Stromal cell of bone marrow (primary cell): ENCODE results near the gene HOXA2.

Experiments
- DNase-seq: peaks from one replicate; pipeline ENCODE4 v3.0.0-alpha.2; 2012; ENCODE audit warnings: low read depth

The HOXA2 gene

DNA sequence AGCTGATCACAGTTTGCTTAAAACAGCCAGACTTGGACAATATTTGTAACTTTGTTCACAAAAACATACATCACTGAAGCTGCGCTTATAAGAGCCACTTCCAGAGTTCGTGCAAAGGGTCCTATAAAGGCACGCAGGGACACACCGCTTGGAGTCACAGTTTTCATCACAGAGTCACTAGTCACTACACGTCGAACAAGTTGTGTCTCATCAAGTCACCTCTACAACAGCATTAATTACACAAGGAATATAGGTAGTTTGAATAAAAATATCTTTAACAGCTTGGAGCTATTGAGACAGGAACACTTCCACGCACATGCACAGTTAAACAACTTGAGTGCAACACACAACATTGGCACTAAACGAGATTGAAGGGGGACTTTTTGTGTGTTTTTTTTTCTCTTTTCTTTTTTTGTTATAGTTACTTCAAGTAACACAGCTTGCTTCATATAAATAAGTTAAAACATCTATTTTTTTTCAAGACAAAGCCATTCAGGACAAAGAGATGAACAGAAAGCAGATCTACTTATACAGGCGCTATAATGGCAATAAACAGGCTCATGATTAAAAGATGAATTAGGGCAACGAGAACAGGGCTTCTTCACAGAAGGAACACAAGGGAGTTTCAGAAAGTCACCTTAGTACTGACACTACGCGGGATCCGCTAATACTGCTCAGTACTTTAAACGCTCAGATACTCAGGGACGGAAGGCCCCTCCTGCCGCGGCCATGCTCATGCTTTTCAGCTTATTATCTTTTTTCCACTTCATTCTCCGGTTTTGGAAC lies 38.8 kb upstream of the HOXA2 start:
- no peak for DNase-seq

DNA sequence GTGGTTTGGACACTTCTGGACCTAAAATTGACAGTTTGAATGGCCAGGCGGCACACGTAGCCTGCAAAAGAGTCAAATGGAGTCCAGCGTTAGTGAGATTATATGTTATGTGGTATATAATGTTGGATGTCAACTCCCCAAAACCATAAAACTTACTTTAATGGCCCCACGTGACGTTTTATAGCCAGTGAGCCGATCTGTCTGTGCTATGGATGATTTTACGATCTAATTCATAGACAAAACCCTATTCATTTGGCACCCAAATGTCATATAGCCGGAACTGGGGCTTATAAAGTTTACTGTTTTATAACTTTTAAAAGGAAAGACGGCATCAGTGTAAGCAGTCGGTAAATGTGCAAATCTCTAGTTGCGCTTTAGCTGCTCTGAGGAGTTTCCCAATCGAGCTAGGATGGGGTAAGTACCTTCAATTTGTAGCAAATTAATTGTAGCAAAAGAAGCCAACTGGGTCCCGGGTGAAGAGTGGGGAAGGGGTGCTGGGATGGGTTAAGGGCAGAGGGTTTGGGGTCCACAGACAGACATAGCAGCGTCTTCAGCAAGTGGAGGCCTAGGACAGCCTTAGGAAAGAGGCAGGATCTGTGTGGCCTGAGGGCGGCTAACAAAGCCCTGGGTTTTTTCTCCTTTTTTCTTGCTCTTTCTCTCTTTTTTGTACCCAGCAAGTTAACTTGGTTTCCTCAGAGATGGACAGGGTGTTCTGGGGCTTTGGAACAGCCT lies 37.8 kb upstream of the HOXA2 start:
- no peak for DNase-seq

GRCh38 chr7:27139334-27140125 lies 37.0 kb upstream of the HOXA2 start:
- no peak for DNase-seq

DNA sequence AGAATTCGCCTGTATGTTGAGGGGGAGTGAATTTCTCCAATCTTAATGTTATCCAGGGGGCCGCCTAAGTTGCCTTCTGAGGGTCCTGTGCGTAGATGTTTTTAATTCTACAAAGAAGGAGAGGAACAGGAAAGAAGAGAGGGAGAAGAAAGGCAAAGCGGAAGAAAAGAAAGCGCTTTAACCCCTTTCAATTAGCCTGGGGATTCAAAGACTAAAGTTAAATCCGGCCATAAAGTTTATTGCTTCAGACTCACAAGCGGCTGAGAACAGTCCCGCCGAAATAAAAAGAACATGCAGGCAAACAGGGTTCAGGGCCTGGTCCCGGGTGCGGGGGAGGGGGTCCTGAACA lies 36.5 kb upstream of the HOXA2 start:
- no peak for DNase-seq

GRCh38 chr7:27138472-27138871 lies 36.0 kb upstream of the HOXA2 start:
- no peak for DNase-seq

- DNase-seq: no peak
These were observed 35.3 kb upstream of the HOXA2 start for GRCh38 chr7:27137640-27138315.

DNA sequence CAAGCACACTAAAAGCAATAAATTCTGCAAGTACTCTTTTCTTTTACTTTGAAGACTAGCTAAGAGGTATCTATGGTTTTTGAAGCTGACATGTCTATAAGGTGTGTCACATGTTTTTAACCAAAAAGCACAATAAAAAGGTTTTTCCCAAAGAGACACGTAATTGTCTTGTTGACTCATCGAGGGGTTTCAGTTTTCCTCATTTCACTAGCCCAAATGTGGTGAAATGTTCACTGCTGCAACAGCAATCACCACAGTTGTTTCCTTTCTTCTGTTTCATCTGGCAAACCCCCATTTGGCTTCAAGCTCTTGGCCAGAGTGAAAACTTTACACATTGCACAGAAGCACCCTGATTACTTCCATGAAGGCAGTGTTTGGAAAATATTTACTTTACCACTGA lies 31.9 kb upstream of the HOXA2 start:
- peak; percentile 97 for DNase-seq

DNA sequence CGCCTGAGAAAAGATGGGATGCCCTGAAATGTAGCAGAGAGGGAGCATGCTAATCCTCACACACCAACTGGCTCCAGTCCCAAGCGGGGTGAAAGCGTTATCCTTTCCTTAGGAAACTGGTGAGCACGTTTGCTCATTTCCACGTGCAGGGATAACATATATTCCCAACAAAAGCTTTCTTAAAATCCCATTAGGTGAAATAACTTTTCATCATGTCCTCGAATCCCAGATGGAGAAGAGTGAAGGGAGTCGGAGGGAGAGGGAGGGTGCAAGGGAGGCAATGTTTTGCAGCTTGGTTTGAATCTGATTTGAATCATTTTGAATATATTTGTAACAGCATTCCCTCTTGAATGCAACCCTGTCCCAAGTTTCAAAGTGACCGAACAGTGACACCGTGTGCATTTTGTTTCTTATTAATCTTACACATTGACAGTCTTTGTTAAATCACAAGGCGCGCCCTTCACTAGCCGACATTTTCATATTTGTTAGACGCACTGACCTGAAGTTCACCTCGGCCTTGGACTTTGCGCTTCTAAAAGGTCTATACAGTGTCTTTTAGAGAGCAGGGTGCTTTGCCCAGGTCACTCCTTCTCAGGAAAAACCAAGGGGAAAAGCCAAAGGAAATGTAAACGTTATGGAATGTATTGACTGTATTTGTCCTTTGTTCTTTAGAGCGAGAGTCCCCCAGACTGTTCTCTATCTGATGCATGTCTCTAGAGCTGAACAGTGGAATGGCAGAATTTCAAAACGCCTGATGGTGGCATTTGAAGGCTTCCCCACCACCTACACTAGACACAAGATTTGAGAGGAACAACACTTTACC lies 31.1 kb upstream of the HOXA2 start:
- DNase-seq: no peak

DNA sequence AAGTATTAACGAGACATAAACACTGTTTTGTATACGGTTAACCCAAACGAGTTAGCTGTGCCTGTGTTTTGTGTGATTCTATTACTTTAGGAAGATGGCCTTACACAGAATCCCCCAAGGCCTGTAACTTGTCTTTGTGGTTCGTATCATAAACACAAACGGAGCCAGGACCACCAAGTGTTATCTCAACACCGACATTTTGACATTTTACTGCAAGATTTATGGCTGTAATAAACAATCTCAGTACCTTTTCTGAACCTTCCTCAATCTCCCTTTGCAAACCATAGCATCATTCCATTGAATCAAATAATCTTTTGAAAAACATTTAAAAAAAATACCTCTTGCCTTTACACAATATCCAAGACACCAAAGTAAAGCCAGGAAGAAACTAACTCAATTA lies 30.5 kb upstream of the HOXA2 start:
- no peak for DNase-seq

DNA sequence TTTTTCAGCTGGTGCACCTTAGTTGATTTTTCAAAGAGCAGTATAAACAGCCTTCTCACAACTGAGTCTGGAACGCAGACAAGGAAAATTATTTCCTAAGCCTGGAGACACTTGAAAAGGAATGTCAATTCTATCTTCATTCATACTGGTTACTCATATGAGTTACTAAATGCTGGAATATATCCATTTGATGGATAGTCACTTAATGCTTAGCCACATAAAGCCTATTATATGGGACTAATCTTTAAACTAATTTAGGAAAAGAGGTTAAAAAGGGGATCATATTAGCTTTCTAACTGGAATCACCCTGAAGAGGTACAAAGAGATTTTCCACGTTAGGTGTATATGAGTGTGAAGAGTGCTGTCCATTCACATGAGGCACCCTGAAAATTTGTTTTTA lies 29.7 kb upstream of the HOXA2 start:
- no peak for DNase-seq

- DNase-seq: no peak
These were observed 28.9 kb upstream of the HOXA2 start for GRCh38 chr7:27131390-27131819.

- peak; percentile 79 for DNase-seq
These were observed 28.3 kb upstream of the HOXA2 start, which contains the start of gene HOXA4 for GRCh38 chr7:27130540-27131389. HOXA4 (minus strand) TSS chr7:27130757; CDS start chr7:27130733, 24 bp downstream.

GRCh38 chr7:27129729-27130539 lies 27.5 kb upstream of the HOXA2 start:
- DNase-seq: no peak

- DNase-seq: no peak
These were observed 26.6 kb upstream of the HOXA2 start for GRCh38 chr7:27128776-27129728.

- no peak for DNase-seq
These were observed 25.6 kb upstream of the HOXA2 start for GRCh38 chr7:27128034-27128433.

- DNase-seq: no peak
These were observed 24.3 kb upstream of the HOXA2 start for GRCh38 chr7:27126596-27127327.

- no peak for DNase-seq
These were observed 23.5 kb upstream of the HOXA2 start for GRCh38 chr7:27125986-27126394.
